Activated T-cell treated with anti-CD3 and anti-CD28 coated beads, Interleukin-2, amount 50 U/mL, for 72 hours (primary cell): Measurements from ENCODE around the gene PRIM1. TPM values are rescaled to one million over a fixed set of nuclear protein-coding genes. Genes with fewer than 3 reads are reported as not detected.
"Not testable (repeated sequence)": the region's sequence is repeated elsewhere in the genome, so short reads cannot be mapped to it uniquely, and the experiment has no call there.

Source experiments
- ATAC-seq, 2 donors: fragments of 150-1000 bp; cut with Tn5 transposase; replicated peaks in 1 of 2; 2 replicates each; pipeline ENCODE4 v1.10.0; 2021; ENCODE audit warnings: moderate library complexity in 2 of 2, mild to moderate bottlenecking in 1 of 2
- DNase-seq, 2 donors: peaks; one replicate each; pipeline ENCODE4 v3.0.0; 2021 to 2022; ENCODE audit warnings: mixed read lengths in 1 of 2
- H3K27ac Mint-ChIP-seq: one replicate; pipeline ENCODE4 v1.8.0; 2022; ENCODE audit warnings: mild to moderate bottlenecking, moderate library complexity, mixed read lengths
- H3K27me3 Mint-ChIP-seq: one replicate; pipeline ENCODE4 v1.8.0; 2022; ENCODE audit warnings: low read depth, mixed read lengths
- H3K36me3 Mint-ChIP-seq, 2 donors: one replicate each; pipeline ENCODE4 v1.8.0; 2022; ENCODE audit warnings: mixed read lengths in 2 of 2, mild to moderate bottlenecking in 1 of 2; ENCODE audit not compliant: insufficient read depth in 2 of 2
- H3K4me1 Mint-ChIP-seq: one replicate; pipeline ENCODE4 v1.8.0; 2022; ENCODE audit warnings: low read depth, mixed read lengths
- H3K4me3 Mint-ChIP-seq, 2 donors: one replicate each; pipeline ENCODE4 v1.8.0; 2022; ENCODE audit warnings: mild to moderate bottlenecking in 2 of 2, mixed read lengths in 2 of 2, moderate library complexity in 2 of 2
- H3K9me3 Mint-ChIP-seq, 2 donors: one replicate each; pipeline ENCODE4 v1.8.0; 2022; ENCODE audit warnings: mixed read lengths in 2 of 2
- total RNA-seq, 2 donors: library from RNA; stranded (reverse); gene quantifications; one replicate each; pipeline ENCODE4 v1.2.3, GENCODE V29; 2022

The PRIM1 gene
- total RNA-seq, 2 donors from 2014 or later, result 84.5 to 96.4 TPM

DNA sequence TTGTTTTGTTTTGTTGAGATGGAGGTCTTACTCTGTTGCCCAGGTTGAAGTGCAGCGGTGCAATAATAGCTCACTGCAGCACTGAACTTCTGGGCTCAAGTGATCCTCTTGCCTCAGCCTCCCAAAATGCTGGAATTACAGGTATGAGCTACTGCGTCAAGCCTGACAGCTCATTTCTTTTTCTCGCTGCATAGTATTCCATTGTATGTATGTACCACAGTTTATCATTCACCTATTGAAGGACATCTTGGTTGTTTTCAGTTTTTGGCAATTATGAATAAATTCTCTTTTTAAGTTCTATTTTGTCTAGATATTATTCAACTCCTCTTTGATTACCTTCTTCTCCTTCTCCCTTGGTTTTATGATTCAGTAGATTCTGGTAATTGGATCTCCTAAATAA, 24.5 kb upstream of the PRIM1 start:
- H3K4me1 Mint-ChIP-seq, result no peaks in the 10 kb centered on the region
- no peaks in the 10 kb centered on the region for H3K36me3 Mint-ChIP-seq
- ATAC-seq, result no peak
- H3K9me3 Mint-ChIP-seq, result no peaks in the 10 kb centered on the region
- H3K27ac Mint-ChIP-seq, result no peak overlapping the region
- no peaks in the 10 kb centered on the region for H3K27me3 Mint-ChIP-seq
- DNase-seq, result no peak
- H3K4me3 Mint-ChIP-seq, result no peak overlapping the region

DNA sequence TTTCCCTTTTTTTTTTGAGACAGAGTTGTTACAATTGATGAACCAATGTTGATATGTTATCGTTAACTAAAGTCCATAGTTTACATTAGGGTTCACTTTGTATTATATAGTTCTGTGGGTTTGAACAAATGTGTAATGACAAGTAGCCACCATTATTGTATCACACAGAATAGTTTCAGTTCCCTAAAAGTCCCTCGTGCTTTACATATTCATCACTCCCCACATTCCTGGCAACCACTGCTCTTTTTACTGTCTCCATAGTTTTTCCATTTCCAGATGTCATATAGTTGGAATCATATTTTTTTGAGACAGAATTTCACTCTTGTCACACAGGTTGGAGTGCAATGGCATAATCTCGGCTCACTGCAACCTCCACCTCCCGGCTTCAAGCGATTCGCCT, 23.5 kb upstream of the PRIM1 start:
- DNase-seq (no peak), ATAC-seq (no peak)
- no peak overlapping the region for H3K4me3 Mint-ChIP-seq
- no peaks in the 10 kb centered on the region for H3K4me1 Mint-ChIP-seq
- H3K9me3 Mint-ChIP-seq, result no peaks in the 10 kb centered on the region
- H3K27ac Mint-ChIP-seq, result no peak overlapping the region
- H3K36me3 Mint-ChIP-seq, result no peaks in the 10 kb centered on the region
- no peaks in the 10 kb centered on the region for H3K27me3 Mint-ChIP-seq

DNA sequence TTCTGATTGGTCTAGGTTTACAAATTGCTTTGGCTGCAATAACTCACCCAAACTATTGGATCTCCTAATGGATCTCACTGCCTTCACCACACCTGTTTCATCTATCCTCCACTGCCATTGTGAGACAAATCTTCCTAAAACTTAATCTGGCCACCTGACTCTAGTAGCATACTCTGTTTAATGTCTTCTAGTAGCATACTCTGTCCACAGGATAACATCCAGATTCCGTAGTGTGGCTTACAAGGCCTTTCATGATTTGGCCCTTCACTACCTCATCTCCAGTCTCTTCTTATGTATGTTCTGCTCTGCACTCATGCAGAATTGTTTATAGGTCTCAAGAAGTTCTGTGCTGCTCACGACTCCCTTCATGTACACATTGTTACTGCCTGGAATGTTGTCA, 21.0 kb upstream of the PRIM1 start:
- no peak overlapping the region for H3K4me3 Mint-ChIP-seq

DNA sequence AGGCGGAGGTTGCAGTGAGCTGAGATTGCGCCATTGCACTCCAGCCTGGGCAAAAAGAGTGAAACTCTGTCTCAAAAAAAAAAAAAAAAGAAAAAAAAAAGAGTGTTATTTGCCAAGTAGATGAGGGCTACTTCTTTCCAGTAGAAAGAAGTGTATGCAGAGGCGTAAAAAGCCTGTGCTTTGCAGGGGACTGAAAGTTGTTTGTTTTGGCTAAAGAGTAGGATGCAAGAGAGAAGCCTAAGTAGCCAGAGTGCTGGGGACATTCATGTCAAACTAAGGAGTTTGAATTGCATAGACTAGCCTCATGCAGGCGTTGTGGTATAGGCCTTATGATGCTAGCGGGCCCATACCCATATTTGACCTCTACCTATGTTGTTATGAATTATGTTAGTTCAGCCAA, 20.5 kb upstream of the PRIM1 start:
- Mint-ChIP-seq H3K36me3 (no peaks in the 10 kb centered on the region), H3K4me1 (no peaks in the 10 kb centered on the region), H3K9me3 (no peaks in the 10 kb centered on the region), H3K27me3 (no peaks in the 10 kb centered on the region), H3K4me3 (no peak overlapping the region), H3K27ac (no peak overlapping the region)
- no peak for DNase-seq
- no peak for ATAC-seq

More for the DNA sequence above, 21.0 kb upstream of the PRIM1 start:
- Mint-ChIP-seq H3K4me1 (no peaks in the 10 kb centered on the region), H3K27me3 (no peaks in the 10 kb centered on the region), H3K9me3 (no peaks in the 10 kb centered on the region), H3K27ac (no peak overlapping the region), H3K36me3 (no peaks in the 10 kb centered on the region)
- DNase-seq (no peak), ATAC-seq (no peak)

DNA sequence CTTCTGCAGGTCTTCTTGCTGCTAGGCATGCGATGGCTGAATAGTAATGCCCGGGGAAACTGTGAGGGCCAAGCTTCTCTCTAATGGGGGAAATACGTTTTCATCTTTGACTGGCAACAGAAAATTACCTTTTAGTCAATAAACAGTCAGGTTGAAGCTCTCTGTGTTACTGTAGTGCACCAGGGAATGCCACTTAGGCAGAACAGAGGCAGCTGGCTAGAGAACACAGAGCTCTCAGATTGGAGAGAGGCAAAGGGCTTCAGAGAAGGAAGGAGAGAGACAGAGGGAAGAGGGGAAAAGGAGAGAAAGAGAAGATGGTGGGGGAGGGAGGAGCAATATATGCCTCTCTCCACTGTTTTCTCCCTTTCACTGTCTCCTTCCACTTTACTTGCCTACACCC, 17.7 kb upstream of the PRIM1 start:
- Mint-ChIP-seq H3K4me3 (no peak overlapping the region), H3K27me3 (no peaks in the 10 kb centered on the region), H3K9me3 (no peaks in the 10 kb centered on the region), H3K36me3 (no peaks in the 10 kb centered on the region), H3K4me1 (no peaks in the 10 kb centered on the region), H3K27ac (no peak overlapping the region)
- ATAC-seq (no peak), DNase-seq (no peak)

DNA sequence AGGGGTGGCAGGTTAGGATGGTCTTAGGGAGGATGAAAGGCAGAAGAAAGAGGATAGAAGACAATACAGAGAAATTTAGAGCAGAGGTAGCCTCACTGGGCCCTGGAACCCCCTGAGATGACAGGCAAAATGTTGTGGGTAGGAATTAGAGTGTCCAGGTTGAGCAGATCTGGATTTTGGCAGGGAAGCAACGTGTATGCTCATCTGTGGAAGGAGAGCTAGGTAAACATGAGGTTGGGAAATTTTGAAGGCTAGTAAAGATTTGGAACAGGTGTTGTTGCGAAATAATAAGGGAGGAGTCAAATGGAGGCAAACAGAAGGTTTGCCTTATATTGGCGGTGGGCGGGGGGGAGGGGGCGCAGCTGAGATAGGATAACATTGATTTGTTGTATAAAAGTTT, 16.3 kb upstream of the PRIM1 start:
- Mint-ChIP-seq H3K27ac (no peak overlapping the region), H3K4me3 (no peak overlapping the region), H3K9me3 (no peaks in the 10 kb centered on the region), H3K4me1 (no peaks in the 10 kb centered on the region), H3K36me3 (no peaks in the 10 kb centered on the region), H3K27me3 (no peaks in the 10 kb centered on the region)
- ATAC-seq (no peak), DNase-seq (no peak)

DNA sequence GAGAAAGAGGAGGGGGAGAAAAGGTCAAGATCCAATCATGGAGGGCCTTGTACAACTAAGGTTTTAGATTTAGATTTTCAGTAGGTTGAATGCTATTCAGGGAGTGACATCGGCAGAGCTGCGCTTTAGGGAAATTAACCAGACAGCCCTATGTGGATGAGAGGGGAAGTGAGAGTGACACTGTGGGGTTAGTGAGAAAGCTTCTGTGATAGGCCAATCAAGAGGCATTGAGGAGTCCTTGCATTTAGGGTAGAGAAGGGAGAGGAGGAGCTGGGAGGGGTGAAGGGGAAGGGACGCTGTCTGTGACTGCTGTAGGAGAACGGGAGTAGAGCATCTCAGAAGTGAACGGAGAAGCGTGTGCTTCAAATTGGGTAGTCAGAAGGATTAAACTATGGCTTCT, 14.4 kb upstream of the PRIM1 start:
- no peaks in the 10 kb centered on the region for H3K9me3 Mint-ChIP-seq
- H3K27ac Mint-ChIP-seq, result no peak overlapping the region
- no peak for DNase-seq
- no peak overlapping the region for H3K4me3 Mint-ChIP-seq
- no peaks in the 10 kb centered on the region for H3K36me3 Mint-ChIP-seq
- no peaks in the 10 kb centered on the region for H3K4me1 Mint-ChIP-seq
- ATAC-seq, result no peak
- H3K27me3 Mint-ChIP-seq, result no peaks in the 10 kb centered on the region

DNA sequence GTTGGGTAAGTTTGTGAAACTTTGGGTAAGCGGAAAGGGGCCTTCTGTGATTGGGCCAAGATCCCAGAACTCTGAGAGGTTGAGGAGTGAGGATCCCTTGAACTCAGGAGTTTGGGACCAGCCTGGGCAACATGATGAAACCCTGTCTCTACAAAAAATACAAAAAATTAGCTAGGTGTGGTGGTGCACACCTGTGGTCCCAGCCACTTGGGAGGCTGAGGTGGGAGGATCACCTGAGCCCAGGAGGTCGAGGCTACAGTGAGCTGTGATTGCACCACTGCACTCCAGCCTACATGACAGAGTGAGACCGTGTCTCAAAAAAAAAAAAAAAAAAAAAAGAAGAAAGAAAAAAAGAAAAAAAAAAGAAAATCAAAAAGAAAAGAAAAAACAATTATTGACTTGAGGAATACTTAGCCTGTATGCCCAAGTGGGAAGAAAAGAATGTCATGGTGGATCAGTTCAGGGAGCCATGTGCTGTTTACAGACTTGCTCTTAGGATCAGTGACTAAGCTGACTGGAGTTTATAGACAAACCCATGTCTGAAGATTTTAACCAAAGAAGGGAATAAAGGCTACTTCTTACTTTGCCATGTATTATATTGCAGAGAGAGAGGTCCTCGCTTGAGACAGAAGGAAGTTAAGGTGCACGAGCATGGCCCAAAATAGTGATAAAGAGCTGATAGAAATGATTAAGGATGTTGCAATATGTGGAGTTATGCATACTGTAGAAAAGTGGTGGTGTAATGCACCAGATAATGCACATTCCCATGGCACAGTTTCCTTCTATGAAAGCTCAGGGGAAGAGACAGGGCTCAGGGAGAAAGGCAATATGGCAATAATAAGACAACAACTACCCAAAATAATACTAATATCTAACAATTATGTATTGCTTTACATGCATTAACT, 11.9 kb upstream of the PRIM1 start:
- H3K9me3 Mint-ChIP-seq, result peaks cover 0 to under 1% of the 10 kb centered on the region in 2 donors
- DNase-seq, result no peak
- peaks cover 7% of the 10 kb centered on the region for H3K27me3 Mint-ChIP-seq
- H3K36me3 Mint-ChIP-seq, result peaks cover 0 to under 1% of the 10 kb centered on the region in 2 donors
- H3K4me3 Mint-ChIP-seq, result no peak overlapping the region
- H3K27ac Mint-ChIP-seq, result no peak overlapping the region
- peaks cover 1% of the 10 kb centered on the region for H3K4me1 Mint-ChIP-seq
- ATAC-seq, result no peak

DNA sequence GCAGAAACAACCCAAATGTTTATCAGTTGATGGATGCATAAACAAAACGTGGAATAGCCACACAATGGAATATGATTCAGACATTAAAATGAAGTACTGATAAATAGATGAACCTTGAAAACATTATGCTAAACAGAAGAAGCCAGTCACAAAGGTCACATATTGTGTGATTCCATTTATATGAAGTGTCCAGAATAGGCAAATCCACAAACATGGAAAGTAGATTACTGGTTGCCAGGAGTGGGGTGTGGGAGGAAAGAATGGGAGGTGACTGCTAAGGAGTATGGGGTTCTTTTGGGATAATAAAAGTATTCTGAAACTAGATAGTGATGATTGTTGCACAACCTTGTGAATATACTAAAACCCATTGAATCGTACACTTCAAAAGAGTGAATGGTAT, 9.7 kb upstream of the PRIM1 start:
- H3K4me1 Mint-ChIP-seq, result peaks cover 10% of the 10 kb centered on the region
- H3K9me3 Mint-ChIP-seq, result peaks cover 3 to 5% of the 10 kb centered on the region in 2 donors
- peaks cover 12% of the 10 kb centered on the region for H3K27me3 Mint-ChIP-seq
- no peak overlapping the region for H3K27ac Mint-ChIP-seq
- no peak for DNase-seq
- no peak overlapping the region for H3K4me3 Mint-ChIP-seq
- peaks cover 3 to 6% of the 10 kb centered on the region in 2 donors for H3K36me3 Mint-ChIP-seq
- no peak for ATAC-seq

DNA sequence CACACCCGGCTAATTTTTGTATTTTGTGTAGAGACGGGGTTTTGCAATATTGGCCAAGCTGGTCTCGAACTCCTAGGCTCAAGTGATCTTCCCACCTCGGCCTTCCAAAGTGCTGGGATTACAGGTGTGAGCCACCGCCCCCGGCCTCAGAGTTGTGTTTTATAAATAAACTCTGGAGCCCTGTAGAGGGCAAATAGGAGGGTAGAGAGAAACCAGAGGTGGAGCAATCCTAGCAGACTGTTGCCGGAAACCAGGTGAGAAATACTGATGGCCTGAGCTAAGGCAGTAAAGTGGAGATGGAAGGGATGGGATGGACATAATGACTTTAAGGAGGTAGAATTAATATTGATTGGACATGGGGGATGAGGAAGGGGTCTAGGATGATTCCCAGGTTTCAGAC, 8.3 kb upstream of the PRIM1 start:
- H3K4me1 Mint-ChIP-seq, result peaks cover 15% of the 10 kb centered on the region
- H3K27ac Mint-ChIP-seq, result no peak overlapping the region
- ATAC-seq (no peak), DNase-seq (no peak)
- no peak overlapping the region for H3K4me3 Mint-ChIP-seq
- peaks cover 3 to 5% of the 10 kb centered on the region in 2 donors for H3K9me3 Mint-ChIP-seq
- H3K27me3 Mint-ChIP-seq, result peaks cover 12% of the 10 kb centered on the region
- peaks cover 3 to 6% of the 10 kb centered on the region in 2 donors for H3K36me3 Mint-ChIP-seq

DNA sequence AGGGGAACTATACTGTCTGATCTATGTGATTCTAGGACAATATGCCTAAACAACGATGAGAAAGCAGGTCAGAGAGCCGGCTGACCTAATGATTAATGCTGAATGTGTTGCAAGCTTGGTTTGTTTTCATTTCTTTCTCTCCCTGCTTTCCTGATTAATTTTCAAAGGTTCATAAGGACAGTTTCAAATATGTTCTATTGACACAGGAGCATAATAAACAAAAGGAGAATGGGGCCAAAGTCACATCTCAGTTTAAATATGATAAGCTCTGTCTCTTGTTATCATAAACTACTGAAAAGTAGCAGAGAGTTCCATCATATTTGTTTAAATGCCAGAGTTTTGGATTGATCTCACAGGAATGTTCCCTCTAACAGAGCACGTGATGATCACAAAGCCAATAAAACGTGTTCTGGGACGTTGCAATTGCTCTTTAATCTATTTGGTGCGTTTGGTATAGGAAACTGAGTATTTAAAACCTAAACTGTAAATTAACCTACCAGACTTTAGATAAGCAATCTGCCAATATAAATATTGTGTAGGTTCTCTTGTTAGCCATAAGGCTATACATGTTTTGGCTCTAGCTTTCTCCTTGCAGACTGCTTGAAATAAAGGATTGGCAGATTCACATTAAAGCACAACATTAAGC, 7.3 kb upstream of the PRIM1 start:
- H3K36me3 Mint-ChIP-seq, result peaks cover 3 to 6% of the 10 kb centered on the region in 2 donors
- no peak overlapping the region for H3K4me3 Mint-ChIP-seq
- DNase-seq (no peak), ATAC-seq (no peak)
- no peak overlapping the region for H3K27ac Mint-ChIP-seq
- peaks cover 12% of the 10 kb centered on the region for H3K27me3 Mint-ChIP-seq
- H3K9me3 Mint-ChIP-seq, result peaks cover 3 to 5% of the 10 kb centered on the region in 2 donors
- peaks cover 19% of the 10 kb centered on the region for H3K4me1 Mint-ChIP-seq

DNA sequence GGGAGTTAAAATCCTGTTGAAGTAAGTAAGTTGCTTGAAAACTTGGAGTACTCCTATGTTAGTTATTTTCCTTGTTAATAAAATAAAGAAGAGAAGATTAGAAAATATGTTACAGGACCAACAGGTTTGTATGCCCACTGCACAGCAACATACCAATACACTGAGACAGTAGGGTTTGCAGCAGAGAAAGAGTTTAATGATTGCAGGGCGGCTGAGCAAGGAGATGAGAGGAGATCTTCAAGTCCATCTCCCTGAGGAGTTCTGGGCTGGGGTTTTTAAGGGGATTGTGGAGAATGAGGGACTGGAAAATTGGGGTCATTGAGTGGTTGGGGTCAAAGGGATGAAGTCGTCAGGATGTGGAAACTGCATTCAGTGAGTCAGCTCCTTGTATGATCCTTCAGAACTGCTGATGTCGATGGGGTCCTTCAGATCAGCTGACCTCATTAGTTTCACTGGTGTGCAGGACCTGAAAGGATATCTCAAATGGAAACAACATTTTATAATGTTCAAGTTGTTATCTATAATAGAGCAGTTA, 6.7 kb upstream of the PRIM1 start:
- ATAC-seq, result no peak
- no peak for DNase-seq
- peaks cover 12% of the 10 kb centered on the region for H3K27me3 Mint-ChIP-seq
- peaks cover 19% of the 10 kb centered on the region for H3K4me1 Mint-ChIP-seq
- H3K9me3 Mint-ChIP-seq, result peaks cover 3 to 5% of the 10 kb centered on the region in 2 donors
- H3K36me3 Mint-ChIP-seq, result peaks cover 3 to 6% of the 10 kb centered on the region in 2 donors
- H3K27ac Mint-ChIP-seq, result no peak overlapping the region
- H3K4me3 Mint-ChIP-seq, result no peak overlapping the region

DNA sequence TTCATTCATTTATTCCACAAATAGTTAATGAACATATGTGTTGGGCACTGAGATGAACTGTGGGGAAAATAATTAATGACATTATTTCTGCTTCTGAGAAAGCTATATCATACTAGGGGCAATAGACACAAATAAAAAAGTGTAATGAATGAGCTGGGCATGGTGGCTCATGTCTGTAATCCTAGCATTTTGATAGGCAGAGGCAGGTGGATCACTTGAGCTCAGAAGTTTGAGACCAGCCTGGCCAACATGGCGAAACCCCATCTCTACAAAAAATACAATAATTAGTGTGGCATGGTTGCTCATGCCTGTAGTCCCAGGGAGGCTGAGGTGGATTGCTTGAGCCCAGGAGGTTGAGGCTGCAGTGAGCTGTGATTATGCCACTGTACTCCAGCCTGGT, 5.8 kb upstream of the PRIM1 start:
- H3K27ac Mint-ChIP-seq, H3K9me3 Mint-ChIP-seq, H3K4me3 Mint-ChIP-seq, DNase-seq, H3K36me3 Mint-ChIP-seq, ATAC-seq: not testable (repeated sequence)
- Mint-ChIP-seq H3K27me3 (peaks cover 12% of the 10 kb centered on the region), H3K4me1 (peaks cover 25% of the 10 kb centered on the region)
